HT1080 (cell line): ENCODE measurements around the gene GATM. TPM values are rescaled to one million over a fixed set of nuclear protein-coding genes. Genes with fewer than 3 reads are reported as not detected.
A peak's percentile ranks its signal among the peaks of the same experiment; 100 is the strongest.
"Not testable (repeated sequence)": the region's sequence is repeated elsewhere in the genome, so short reads cannot be mapped to it uniquely, and the experiment has no call there.

ENCODE experiments used
- DNase-seq: peaks from one replicate; pipeline ENCODE4 v3.0.0-alpha.2; 2015; ENCODE audit warnings: low read depth
- total RNA-seq: library from RNA; depleted of rRNA; stranded (reverse); fragments of >200 nt; shearing (Covaris generic); gene quantifications from 2 replicates; pipeline ENCODE4 v1.2.3, GENCODE V29; 2014

The GATM gene
- total RNA-seq, 1 experiment from 2014 or later = not detected

- no peak for DNase-seq
Observed at GRCh38 chr15:45361878-45362277, 16.5 kb downstream of the GATM start.

- no peak for DNase-seq
Observed at GRCh38 chr15:45355860-45356259, 22.5 kb downstream of the GATM start.

- no peak for DNase-seq
Observed at GRCh38 chr15:45354711-45355110, 23.6 kb downstream of the GATM start.

GRCh38 chr15:45351227-45351626, 27.1 kb downstream of the GATM start:
- no peak for DNase-seq

GRCh38 chr15:45349623-45350022, 28.7 kb downstream of the GATM start:
- DNase-seq = no peak

GRCh38 chr15:45347989-45348388, 30.4 kb downstream of the GATM start:
- DNase-seq = no peak

- DNase-seq = no peak
Observed at GRCh38 chr15:45347033-45347432, 31.3 kb downstream of the GATM start.

DNA sequence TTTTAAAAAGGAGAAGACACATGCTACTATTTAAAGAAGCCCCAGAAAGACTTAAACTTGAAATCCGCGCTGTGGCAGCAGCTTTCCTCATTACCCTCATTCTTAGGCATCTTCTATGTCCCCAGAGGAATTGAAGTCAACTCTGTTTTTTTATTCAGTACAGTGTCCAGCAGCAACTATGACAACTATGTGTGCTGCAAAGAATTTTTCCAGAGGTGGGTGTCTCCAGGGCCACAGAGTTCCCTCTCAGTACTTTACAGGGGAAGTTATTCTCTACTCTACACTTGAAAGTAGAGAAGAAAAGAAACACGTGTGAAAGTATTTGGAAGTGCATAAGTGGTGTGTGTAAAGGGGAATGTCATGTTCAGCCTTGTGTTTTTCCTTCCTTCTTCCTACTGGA, 32.0 kb downstream of the GATM start:
- DNase-seq = no peak

- DNase-seq = no peak
Observed at GRCh38 chr15:45343258-45343860, 35.0 kb downstream of the GATM start.

- no peak for DNase-seq
Observed at GRCh38 chr15:45341790-45342189, 36.6 kb downstream of the GATM start.

DNA sequence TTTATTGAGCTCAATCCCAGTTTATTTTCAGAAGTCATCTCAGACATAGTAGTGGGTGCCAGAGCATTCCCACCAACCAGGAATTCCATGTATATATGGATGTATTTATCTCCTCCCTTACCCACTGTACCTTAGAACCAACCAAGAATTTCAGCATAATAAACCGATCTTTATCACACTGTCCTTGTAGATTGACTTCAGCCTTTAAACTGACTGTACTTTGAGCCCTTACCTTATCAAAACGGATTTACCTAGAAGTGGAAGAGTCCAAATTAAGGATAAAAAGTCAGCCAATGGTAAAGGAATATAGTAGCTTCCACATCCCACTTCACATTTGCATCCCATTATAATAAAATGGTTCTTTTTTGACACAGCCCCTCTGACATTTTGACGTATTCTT, 37.9 kb downstream of the GATM start:
- DNase-seq = no peak

GRCh38 chr15:45338417-45338816, 39.9 kb downstream of the GATM start:
- DNase-seq = no peak

DNA sequence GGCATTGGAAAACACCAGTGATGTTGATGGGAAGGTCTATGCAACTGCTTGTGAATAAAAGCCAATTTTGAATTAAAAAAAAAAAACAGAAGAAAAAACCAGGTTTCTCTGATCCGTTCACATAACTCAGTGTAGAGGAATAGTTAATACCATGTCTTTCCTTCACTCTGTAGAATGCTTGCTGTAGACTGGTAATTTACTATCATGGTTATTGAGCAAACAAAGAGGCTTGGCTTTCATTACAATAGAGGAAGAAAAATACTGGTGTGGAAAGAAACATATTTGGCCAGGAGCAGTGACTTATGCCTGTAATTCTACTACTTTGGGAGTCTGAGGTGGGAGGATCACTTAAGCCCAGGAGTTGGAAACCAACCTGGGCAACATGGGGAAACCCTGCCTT, 41.1 kb downstream of the GATM start:
- DNase-seq = no peak

DNA sequence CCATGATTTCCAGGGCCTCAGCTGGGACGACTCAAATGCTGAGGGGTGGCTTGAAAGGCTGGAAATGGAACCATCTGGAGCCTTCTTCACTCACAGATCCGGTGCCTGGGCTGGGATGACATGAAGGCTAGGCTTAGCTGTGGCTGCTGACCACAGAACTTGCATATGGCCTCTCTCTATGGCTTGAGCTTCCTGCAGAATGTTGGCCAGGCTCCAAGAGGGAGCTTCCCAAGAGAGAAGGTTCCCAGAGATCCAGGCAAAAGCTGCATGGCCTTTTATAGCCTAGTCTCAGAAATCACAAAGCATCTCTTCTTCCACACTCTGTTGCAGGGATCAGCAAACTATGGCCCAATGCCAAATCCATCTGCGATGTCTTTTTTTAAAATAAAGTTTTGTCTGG, 44.8 kb downstream of the GATM start:
- DNase-seq = peak; percentile 58

DNA sequence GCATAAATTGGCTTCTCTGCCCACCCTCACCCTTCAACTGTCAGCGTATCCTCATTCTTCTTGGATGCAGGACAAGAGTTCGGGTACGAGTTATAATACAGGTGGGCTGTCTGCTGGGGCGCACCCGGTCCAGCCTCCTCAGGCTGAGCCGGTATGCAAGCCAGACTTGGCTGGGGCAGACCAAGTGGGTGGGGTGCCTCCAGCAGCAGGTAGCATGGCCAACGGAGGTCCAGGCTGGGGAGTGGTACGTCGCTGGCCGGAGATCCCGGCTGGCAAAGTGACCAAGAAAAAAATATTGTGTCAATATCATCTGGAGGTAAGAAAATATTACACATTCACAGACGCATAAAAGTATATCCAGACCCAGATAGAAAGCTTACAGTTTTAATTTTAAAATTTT, 45.6 kb downstream of the GATM start:
- no peak for DNase-seq

DNA sequence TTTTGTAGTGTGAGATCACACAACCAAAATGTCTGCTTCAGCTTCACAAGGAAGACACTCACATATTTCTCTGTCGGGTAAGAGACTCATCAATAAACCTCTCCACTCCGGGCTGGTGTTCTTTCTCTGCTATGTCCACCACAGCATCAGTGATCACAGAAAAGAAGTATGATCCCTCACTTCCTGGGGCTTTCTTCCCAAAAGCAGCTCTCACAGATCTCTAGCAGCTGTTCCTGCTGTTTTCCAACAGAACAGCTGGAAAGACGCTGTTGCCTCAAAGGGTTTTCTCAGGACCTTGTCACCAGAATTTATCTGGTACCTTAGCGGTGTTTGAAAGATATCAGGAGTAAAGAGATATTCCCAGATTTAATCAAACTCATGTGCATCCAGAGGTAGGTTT, 46.4 kb downstream of the GATM start:
- no peak for DNase-seq

- DNase-seq = no peak
Observed at GRCh38 chr15:45328663-45329062, 49.7 kb downstream of the GATM start.

DNA sequence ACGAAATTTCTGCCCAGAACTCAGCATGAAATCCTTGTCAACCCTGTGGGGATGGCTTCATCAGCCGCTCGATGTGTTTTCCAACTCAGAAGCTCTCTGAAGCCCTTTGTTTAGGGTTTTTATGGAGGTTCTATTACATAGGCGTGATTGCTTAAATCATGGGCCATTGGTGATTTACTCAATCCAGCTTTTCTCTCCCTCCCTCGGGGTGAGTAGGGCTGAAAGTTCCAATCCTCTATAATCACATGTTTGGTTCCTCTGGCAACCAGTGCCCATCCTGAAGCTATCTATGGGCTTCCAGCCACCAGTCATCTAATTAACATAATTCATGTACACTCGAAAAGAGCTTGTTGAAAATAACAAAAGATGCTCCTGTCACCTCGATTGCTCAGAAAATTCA, 51.6 kb downstream of the GATM start:
- DNase-seq = no peak

DNA sequence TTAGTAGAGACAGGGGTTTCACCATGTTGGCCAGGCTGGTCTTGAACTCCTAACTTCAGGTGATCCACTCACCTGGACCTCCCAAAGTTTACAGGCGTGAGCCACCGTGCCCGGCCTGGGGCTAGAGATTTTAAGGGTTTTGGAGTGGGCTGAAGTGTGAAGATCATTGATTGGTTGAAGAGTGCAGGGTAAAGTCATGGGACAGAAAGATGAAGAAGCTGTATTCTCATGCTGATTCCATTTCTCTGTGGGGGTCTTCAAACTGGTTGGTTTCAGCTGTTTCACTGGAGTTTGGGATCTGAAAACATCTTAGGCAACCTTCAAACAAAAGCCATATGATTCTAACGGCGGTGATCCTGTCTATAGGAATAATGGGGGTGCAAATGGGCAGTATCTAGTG, 52.1 kb downstream of the GATM start:
- no peak for DNase-seq

GRCh38 chr15:45320581-45321205, 57.7 kb downstream of the GATM start:
- DNase-seq = no peak

DNA sequence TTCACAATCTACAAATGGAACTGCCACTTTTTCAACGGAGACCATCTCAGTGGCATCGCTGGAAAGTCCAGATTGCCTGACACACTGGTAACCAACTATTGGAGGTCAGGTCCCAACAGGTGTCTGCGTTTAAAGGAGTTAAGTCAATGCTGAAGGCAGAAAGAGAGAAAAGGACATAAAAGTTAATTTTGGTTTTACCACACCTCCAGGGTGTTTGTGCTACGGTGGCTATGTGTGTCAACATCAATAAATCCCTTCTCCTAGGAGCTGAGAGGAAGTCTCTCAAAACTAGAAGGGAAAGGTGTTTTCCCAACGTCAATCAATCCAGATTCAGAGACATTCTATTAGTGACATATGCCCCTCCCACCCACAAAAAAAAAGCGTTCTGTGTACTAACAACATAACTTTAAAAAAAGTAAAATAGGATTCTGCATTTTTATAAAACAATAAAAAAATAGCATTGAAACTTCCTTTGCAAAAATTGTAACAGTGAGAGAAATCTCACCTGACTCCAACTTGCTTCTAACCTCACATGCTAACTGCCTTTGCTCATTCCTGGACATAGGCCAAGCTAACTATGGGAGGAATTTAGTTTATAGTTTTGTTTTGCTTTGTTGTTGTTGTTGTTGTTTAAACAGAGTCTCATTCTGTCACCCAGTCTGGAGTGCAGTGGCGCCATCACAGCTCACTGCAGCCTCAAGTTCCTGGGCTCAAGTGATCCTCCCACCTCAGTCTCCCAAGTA, 58.7 kb downstream of the GATM start:
- no peak for DNase-seq

DNA sequence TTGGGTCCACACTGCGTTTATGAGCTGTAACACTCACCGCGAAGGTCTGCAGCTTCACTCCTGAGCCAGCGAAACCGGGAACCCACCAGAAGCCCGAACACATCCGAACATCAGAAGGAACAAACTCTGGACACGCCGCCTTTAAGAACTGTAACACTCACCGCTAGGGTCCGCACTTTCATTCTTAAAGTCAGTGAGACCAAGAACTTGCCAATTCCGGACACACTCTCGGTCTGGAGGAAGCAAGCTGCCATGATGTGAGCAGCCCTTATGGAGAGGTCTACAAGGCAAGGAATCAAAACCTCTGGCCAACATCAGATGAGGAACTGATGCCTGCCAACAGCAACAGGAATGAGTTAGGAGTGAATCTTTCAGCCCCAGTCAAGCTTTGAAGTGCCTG, 63.4 kb downstream of the GATM start:
- DNase-seq = peak; percentile 46

DNA sequence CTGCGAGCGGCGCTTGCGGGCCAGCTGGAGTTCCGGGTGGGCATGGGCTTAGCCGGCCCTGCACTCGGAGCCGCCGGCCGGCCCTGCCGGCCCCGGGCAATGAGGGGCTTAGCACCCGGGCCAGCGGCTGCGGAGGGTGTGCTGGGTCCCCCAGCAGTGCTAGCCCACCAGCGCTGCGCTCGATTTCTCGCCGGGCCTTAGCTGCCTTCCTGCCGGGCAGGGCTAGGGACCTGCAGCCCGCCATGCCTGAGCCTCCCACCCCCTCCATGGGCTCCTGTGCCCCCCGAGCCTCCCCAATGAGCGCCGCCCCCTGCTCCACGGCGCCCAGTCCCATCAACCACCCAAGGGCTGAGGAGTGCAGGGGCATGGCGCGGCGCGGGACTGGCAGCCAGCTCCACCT, 64.2 kb downstream of the GATM start:
- not testable (repeated sequence) for DNase-seq
